ENCODE results near the gene ERVK3-1. TPM values are rescaled to one million over a fixed set of nuclear protein-coding genes. Genes with fewer than 3 reads are reported as not detected.
"Not testable (repeated sequence)": the region's sequence is repeated elsewhere in the genome, so short reads cannot be mapped to it uniquely, and the experiment has no call there.

ERVK3-1 gene
- total and polyA plus RNA-seq, 2 experiments from 2014 or later = 62.8 to 92.4 TPM

GRCh38 chr19:58345558-58345957 lies 40.4 kb downstream of the ERVK3-1 start:
- no peaks in the 10 kb centered on the region for H3K9me3 ChIP-seq (ENCODE audit: low read depth)
- no peaks in the 10 kb centered on the region for H3K36me3 ChIP-seq
- no peak overlapping the region for H3K27ac ChIP-seq
- no peak for DNase-seq (ENCODE audit: low read depth in 1 of 2, low spot score in 1 of 2)
- no peaks in the 10 kb centered on the region for H3K4me1 ChIP-seq (ENCODE audit: low read depth)
- TF ChIP-seq CTCF (IDR thresholded peaks at IDR 0.05; ENCODE audit: low read depth, low read length) = no peak
- no peaks in the 10 kb centered on the region for H3K27me3 ChIP-seq
- no peak overlapping the region for H3K4me3 ChIP-seq

- H3K36me3 ChIP-seq = no peaks in the 10 kb centered on the region
- TF ChIP-seq CTCF (IDR thresholded peaks at IDR 0.05; ENCODE audit: low read depth, low read length) = no peak
- H3K27ac ChIP-seq = no peak overlapping the region
- H3K4me3 ChIP-seq = peak overlapping the region; percentile 53
- H3K9me3 ChIP-seq (ENCODE audit: low read depth) = no peaks in the 10 kb centered on the region
- DNase-seq (ENCODE audit: low read depth in 1 of 2, low spot score in 1 of 2) = peak; percentile 77 to 91
- no peaks in the 10 kb centered on the region for H3K4me1 ChIP-seq (ENCODE audit: low read depth)
- H3K27me3 ChIP-seq = no peaks in the 10 kb centered on the region
Measured at GRCh38 chr19:58346961-58347929, 42.1 kb downstream of the ERVK3-1 start.

GRCh38 chr19:58348080-58348479 lies 42.9 kb downstream of the ERVK3-1 start:
- DNase-seq (ENCODE audit: low read depth in 1 of 2, low spot score in 1 of 2); H3K9me3 ChIP-seq (ENCODE audit: low read depth); H3K27ac ChIP-seq; H3K4me1 ChIP-seq (ENCODE audit: low read depth); H3K27me3 ChIP-seq; H3K36me3 ChIP-seq: not testable (repeated sequence)
- peak overlapping the region; percentile 53 for H3K4me3 ChIP-seq

DNA sequence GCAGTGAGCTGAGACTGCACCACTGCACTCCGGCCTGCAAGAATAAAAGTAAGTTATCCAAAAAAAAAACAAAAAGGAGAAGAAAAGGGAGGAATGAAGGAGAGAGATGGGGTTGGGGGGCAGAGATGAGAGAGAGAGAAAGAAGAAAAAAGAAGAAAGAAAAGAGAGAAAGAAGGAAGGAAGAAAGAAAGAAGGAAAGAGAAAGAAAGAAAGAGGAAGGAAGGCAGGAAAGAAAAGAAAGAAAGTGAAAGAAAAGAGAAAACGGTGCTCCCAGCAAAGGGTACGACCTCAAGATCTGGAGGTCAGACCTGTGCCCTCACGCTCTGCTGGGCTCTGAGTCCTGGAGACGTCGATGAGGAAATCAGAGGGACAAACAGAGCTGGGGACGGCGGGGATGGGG lies 44.4 kb downstream of the ERVK3-1 start:
- no peak for DNase-seq (ENCODE audit: low read depth in 1 of 2, low spot score in 1 of 2)
- no peaks in the 10 kb centered on the region for H3K36me3 ChIP-seq
- no peak for TF ChIP-seq CTCF (IDR thresholded peaks at IDR 0.05; ENCODE audit: low read depth, low read length)
- H3K27me3 ChIP-seq = no peaks in the 10 kb centered on the region
- no peaks in the 10 kb centered on the region for H3K9me3 ChIP-seq (ENCODE audit: low read depth)
- no peaks in the 10 kb centered on the region for H3K4me1 ChIP-seq (ENCODE audit: low read depth)
- H3K27ac ChIP-seq = no peak overlapping the region
- H3K4me3 ChIP-seq = no peak overlapping the region

DNA sequence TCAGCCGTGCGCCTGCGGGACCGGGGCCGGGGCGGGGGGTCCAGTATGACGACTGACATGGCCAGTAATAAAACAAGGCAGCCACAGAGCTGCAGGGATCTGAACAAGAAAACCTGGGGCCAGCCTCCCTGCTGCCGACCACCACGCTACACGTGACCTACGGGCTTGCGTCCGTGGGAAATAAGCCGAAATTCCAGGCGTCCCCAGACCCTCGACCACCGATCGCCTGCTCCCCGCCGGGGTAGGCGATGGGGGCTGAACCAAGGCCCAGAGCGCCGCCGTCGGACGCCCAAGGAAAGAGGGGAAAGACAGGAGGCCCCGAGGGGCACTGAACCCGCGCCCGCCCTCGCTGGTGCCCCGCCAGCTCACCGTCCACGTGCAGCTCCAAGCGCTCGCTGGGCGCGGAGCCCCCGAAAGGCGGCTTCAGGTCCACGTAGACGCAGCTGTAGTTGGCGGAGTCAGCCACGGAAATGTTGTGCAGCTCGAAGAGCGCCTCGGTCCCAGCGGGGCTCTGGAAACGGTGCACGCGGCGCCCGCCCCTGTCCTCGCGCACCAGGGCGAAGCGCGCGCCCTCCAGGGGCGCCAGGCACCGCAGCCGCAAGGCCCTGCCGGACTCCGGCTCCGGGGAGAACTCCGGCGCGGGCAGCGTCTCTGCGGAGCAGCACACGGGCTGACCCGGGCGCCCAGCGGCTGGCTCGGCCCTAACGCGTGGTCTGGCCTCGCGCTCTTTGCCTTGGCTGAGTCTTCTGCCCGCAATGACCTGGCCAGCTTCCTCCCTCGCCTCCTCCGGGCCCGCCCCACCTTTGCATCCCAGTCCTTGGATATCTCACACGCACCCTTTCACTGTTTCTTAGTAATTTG lies 45.1 kb downstream of the ERVK3-1 start:
- no peak overlapping the region for H3K27ac ChIP-seq
- H3K4me3 ChIP-seq = no peak overlapping the region
- TF ChIP-seq CTCF (IDR thresholded peaks at IDR 0.05; ENCODE audit: low read depth, low read length) = peak; percentile 11
- H3K4me1 ChIP-seq (ENCODE audit: low read depth) = no peaks in the 10 kb centered on the region
- DNase-seq (ENCODE audit: low read depth in 1 of 2, low spot score in 1 of 2) = peak in 1 of 2 donors; percentile 41
- H3K9me3 ChIP-seq (ENCODE audit: low read depth) = no peaks in the 10 kb centered on the region
- no peaks in the 10 kb centered on the region for H3K27me3 ChIP-seq
- no peaks in the 10 kb centered on the region for H3K36me3 ChIP-seq
